Muscle layer of duodenum (tissue), 2 donors: ENCODE results near the gene DCC.

Experiments used
- H3K27ac ChIP-seq: one replicate; pipeline ENCODE4 v1.7.0; 2013; ENCODE audit warnings: mild to moderate bottlenecking, low read length
- H3K27me3 ChIP-seq: one replicate; pipeline ENCODE4 v1.7.0; 2013; ENCODE audit warnings: low read depth, mild to moderate bottlenecking, control low read depth, low read length
- H3K36me3 ChIP-seq, 2 donors: one replicate each; pipeline ENCODE4 v1.7.0; 2013; ENCODE audit warnings: low read length in 2 of 2, control low read depth in 1 of 2, mild to moderate bottlenecking in 1 of 2; ENCODE audit not compliant: insufficient read depth in 2 of 2, control insufficient read depth in 1 of 2
- H3K4me1 ChIP-seq, 2 donors: one replicate each; pipeline ENCODE4 v1.7.0; 2013; ENCODE audit warnings: low read length in 2 of 2, mild to moderate bottlenecking in 2 of 2, control low read depth in 1 of 2, moderate library complexity in 1 of 2; ENCODE audit not compliant: insufficient read depth in 2 of 2, control insufficient read depth in 1 of 2
- H3K4me3 ChIP-seq, 2 donors: one replicate each; pipeline ENCODE4 v1.7.0; 2013; ENCODE audit warnings: low read length in 2 of 2, low read depth in 1 of 2, mild to moderate bottlenecking in 1 of 2
- H3K9me3 ChIP-seq, 2 donors: one replicate each; pipeline ENCODE4 v1.7.0; 2013; ENCODE audit warnings: low read length in 2 of 2, control low read depth in 1 of 2, mild to moderate bottlenecking in 1 of 2; ENCODE audit not compliant: control insufficient read depth in 1 of 2
- donor health status: healthy.

DCC gene

GRCh38 chr18:52462853-52463252 is 122.9 kb downstream of the DCC start:
- no peaks in the 10 kb centered on the region for H3K36me3 ChIP-seq
- no peak overlapping the region for H3K27ac ChIP-seq
- no peaks in the 10 kb centered on the region for H3K4me1 ChIP-seq
- H3K9me3 ChIP-seq: no peaks in the 10 kb centered on the region
- H3K27me3 ChIP-seq: no peaks in the 10 kb centered on the region
- no peak overlapping the region for H3K4me3 ChIP-seq

- no peaks in the 10 kb centered on the region for H3K4me1 ChIP-seq
- no peaks in the 10 kb centered on the region for H3K36me3 ChIP-seq
- no peaks in the 10 kb centered on the region for H3K27me3 ChIP-seq
- no peaks in the 10 kb centered on the region for H3K9me3 ChIP-seq
- no peak overlapping the region for H3K27ac ChIP-seq
- no peak overlapping the region for H3K4me3 ChIP-seq
Observed at GRCh38 chr18:52465391-52465790, 125.4 kb downstream of the DCC start.

- H3K4me1 ChIP-seq: no peaks in the 10 kb centered on the region
- H3K9me3 ChIP-seq: no peaks in the 10 kb centered on the region
- H3K27ac ChIP-seq: no peak overlapping the region
- no peaks in the 10 kb centered on the region for H3K36me3 ChIP-seq
- no peaks in the 10 kb centered on the region for H3K27me3 ChIP-seq
- no peak overlapping the region for H3K4me3 ChIP-seq
Observed at GRCh38 chr18:52468496-52468895, 128.5 kb downstream of the DCC start.

GRCh38 chr18:52475325-52475724 is 135.3 kb downstream of the DCC start:
- H3K9me3 ChIP-seq: no peaks in the 10 kb centered on the region
- no peaks in the 10 kb centered on the region for H3K36me3 ChIP-seq
- no peak overlapping the region for H3K4me3 ChIP-seq
- H3K27me3 ChIP-seq: no peaks in the 10 kb centered on the region
- no peak overlapping the region for H3K27ac ChIP-seq
- H3K4me1 ChIP-seq: no peaks in the 10 kb centered on the region

- no peaks in the 10 kb centered on the region for H3K9me3 ChIP-seq
- no peak overlapping the region for H3K27ac ChIP-seq
- no peak overlapping the region for H3K4me3 ChIP-seq
- H3K4me1 ChIP-seq: no peaks in the 10 kb centered on the region
- no peaks in the 10 kb centered on the region for H3K36me3 ChIP-seq
- H3K27me3 ChIP-seq: no peaks in the 10 kb centered on the region
Observed at GRCh38 chr18:52481116-52481515, 141.1 kb downstream of the DCC start.

GRCh38 chr18:52484977-52485376 is 145.0 kb downstream of the DCC start:
- Histone ChIP-seq H3K4me3 (no peak overlapping the region), H3K4me1 (no peaks in the 10 kb centered on the region), H3K36me3 (no peaks in the 10 kb centered on the region), H3K27me3 (no peaks in the 10 kb centered on the region), H3K27ac (no peak overlapping the region), H3K9me3 (no peaks in the 10 kb centered on the region)

GRCh38 chr18:52486052-52486451 is 146.1 kb downstream of the DCC start:
- no peaks in the 10 kb centered on the region for H3K4me1 ChIP-seq
- no peaks in the 10 kb centered on the region for H3K27me3 ChIP-seq
- no peaks in the 10 kb centered on the region for H3K9me3 ChIP-seq
- no peak overlapping the region for H3K27ac ChIP-seq
- H3K36me3 ChIP-seq: no peaks in the 10 kb centered on the region
- no peak overlapping the region for H3K4me3 ChIP-seq

- H3K27ac ChIP-seq: no peak overlapping the region
- no peaks in the 10 kb centered on the region for H3K4me1 ChIP-seq
- no peak overlapping the region for H3K4me3 ChIP-seq
- H3K9me3 ChIP-seq: peaks cover 0 to 6% of the 10 kb centered on the region in 2 donors
- H3K36me3 ChIP-seq: no peaks in the 10 kb centered on the region
- no peaks in the 10 kb centered on the region for H3K27me3 ChIP-seq
Observed at GRCh38 chr18:52489396-52490306, 149.7 kb downstream of the DCC start.

GRCh38 chr18:52496426-52496825 is 156.4 kb downstream of the DCC start:
- no peak overlapping the region for H3K27ac ChIP-seq
- H3K4me3 ChIP-seq: no peak overlapping the region
- no peaks in the 10 kb centered on the region for H3K36me3 ChIP-seq
- no peaks in the 10 kb centered on the region for H3K4me1 ChIP-seq
- no peaks in the 10 kb centered on the region for H3K27me3 ChIP-seq
- peaks cover 0 to 9% of the 10 kb centered on the region in 2 donors for H3K9me3 ChIP-seq

- Histone ChIP-seq H3K4me1 (no peaks in the 10 kb centered on the region), H3K27ac (no peak overlapping the region), H3K9me3 (peaks cover 0 to 6% of the 10 kb centered on the region in 2 donors), H3K36me3 (no peaks in the 10 kb centered on the region), H3K27me3 (no peaks in the 10 kb centered on the region), H3K4me3 (no peak overlapping the region)
Observed at GRCh38 chr18:52499016-52499415, 159.0 kb downstream of the DCC start.

- Histone ChIP-seq H3K9me3 (peaks cover 0 to 3% of the 10 kb centered on the region in 2 donors), H3K27ac (no peak overlapping the region)
Observed at GRCh38 chr18:52499644-52500043, 159.6 kb downstream of the DCC start.

GRCh38 chr18:52504589-52504988 is 164.6 kb downstream of the DCC start:
- H3K4me1 ChIP-seq: no peaks in the 10 kb centered on the region
- no peaks in the 10 kb centered on the region for H3K9me3 ChIP-seq
- H3K27me3 ChIP-seq: no peaks in the 10 kb centered on the region
- H3K36me3 ChIP-seq: no peaks in the 10 kb centered on the region
- H3K27ac ChIP-seq: no peak overlapping the region
- H3K4me3 ChIP-seq: no peak overlapping the region

More at GRCh38 chr18:52499644-52500043, 159.6 kb downstream of the DCC start:
- Histone ChIP-seq H3K4me1 (no peaks in the 10 kb centered on the region), H3K4me3 (no peak overlapping the region), H3K36me3 (no peaks in the 10 kb centered on the region), H3K27me3 (no peaks in the 10 kb centered on the region)
